DMS153 (cell line): ENCODE results near the gene RET.
"Not testable (repeated sequence)": the region's sequence is repeated elsewhere in the genome, so short reads cannot be mapped to it uniquely, and the experiment has no call there.

Source experiments
- DNase-seq: peaks from one replicate; lab custom pipeline; 2025; lab: John Stamatoyannopoulos, UW

RET gene

GRCh38 chr10:43135656-43136055, 58.8 kb downstream of the RET start:
- no peak for DNase-seq

- DNase-seq: no peak
These were observed 59.6 kb downstream of the RET start for GRCh38 chr10:43136432-43136831.

DNA sequence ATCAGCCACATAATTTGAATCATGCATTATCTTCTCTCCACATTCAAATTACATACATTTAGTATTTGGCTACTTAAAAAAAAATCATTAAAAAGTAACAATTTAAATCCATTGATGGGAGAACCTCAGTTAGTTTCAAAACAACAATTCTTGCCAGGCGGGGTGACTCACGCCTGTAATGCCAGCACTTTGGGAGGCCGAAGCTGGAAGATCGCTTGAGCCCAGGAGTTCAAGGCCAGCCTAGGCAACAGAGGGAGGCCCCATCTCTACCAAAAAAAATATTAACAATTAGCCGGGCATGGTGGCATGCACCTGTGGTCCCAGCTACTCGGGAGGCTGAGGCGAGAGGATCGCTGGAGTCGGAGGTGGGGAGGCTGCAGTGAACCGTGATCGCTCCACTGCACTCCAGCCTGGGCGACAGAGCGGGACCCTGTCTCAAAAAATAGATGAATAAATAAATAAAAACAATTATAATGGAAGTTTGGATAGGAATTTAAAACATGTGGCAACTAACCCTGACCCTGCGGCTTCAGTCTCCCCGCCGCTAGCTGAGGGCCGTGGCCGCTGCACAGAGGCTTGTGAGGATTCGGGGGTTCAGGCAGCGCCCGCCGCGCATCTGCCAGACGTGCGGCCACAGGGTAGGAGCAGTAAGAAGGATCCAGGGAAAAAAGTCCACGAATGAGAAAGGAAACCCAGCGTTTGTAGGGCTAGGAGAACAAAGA, 60.3 kb downstream of the RET start:
- DNase-seq: no peak

GRCh38 chr10:43137717-43138020, 60.8 kb downstream of the RET start:
- DNase-seq: no peak

GRCh38 chr10:43138021-43138756, 61.3 kb downstream of the RET start, which contains the start of gene CSGALNACT2:
CSGALNACT2 (plus strand) TSS chr10:43138445; CDS start chr10:43155150, 16,705 bp downstream.
- peak; percentile 76 for DNase-seq

GRCh38 chr10:43138757-43139241, 61.9 kb downstream of the RET start:
- no peak for DNase-seq

- DNase-seq: no peak
These were observed 64.6 kb downstream of the RET start for GRCh38 chr10:43141421-43141820.

DNA sequence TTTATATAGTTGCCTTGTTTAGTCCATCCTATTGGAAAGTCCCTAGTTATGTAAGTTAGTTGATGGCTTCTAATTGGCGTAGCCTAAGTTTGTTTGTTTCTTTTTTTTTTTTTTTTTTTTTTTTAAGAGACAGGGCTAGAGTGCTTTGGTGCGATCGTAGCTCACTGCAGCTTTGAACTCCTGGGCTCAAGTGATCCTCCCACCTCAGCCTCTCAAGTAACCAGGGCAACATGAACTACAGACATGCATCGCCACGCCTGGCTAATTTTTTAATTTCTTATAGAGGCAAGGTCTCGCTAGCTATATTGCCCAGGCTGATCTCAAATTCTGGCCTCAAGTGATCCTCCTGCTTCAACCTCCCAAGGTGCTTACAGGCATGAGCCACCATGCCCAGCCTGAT, 68.4 kb downstream of the RET start:
- no peak for DNase-seq

DNA sequence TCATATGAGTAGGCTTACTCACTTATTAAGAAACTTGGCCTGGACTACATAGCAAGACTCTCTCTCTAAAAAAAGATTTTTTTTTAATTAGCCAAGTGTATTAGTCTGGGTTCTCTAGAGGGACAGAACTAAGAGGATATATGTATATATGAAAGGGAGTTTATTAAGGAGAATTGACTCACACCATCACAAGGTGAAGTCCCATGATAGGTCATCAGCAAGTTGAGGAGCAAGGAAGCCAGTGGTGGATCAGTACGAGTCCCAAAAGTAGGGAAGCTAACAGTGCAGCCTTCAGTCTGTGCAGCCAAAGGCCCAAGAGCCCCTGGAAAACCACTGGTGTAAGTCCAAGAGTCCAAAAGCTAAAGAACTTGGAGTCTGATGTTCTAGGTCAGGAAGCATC, 69.1 kb downstream of the RET start:
- not testable (repeated sequence) for DNase-seq

- no peak for DNase-seq
These were observed 74.5 kb downstream of the RET start for GRCh38 chr10:43151371-43151770.

GRCh38 chr10:43153901-43154300, 77.0 kb downstream of the RET start:
- no peak for DNase-seq

- DNase-seq: no peak
These were observed 78.4 kb downstream of the RET start for GRCh38 chr10:43155221-43155620.

DNA sequence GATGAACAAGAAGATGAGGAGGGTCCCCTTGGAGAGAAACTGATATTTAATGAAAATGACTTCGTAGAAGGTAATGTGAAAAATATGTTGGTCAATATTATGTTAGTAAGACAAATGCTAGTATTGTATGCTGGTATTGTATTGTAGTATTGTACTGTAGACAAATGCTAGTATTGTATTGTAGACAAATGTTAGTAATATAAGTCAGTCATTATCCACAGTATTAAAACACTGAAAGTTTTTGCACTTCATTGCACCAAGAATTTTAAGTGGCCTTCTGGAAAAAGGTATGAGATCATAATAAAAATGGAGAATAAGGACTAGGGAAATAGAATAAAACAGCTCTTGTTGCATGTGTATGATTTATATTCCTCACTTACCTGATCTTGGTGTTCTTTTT, 78.9 kb downstream of the RET start:
- DNase-seq: no peak

DNA sequence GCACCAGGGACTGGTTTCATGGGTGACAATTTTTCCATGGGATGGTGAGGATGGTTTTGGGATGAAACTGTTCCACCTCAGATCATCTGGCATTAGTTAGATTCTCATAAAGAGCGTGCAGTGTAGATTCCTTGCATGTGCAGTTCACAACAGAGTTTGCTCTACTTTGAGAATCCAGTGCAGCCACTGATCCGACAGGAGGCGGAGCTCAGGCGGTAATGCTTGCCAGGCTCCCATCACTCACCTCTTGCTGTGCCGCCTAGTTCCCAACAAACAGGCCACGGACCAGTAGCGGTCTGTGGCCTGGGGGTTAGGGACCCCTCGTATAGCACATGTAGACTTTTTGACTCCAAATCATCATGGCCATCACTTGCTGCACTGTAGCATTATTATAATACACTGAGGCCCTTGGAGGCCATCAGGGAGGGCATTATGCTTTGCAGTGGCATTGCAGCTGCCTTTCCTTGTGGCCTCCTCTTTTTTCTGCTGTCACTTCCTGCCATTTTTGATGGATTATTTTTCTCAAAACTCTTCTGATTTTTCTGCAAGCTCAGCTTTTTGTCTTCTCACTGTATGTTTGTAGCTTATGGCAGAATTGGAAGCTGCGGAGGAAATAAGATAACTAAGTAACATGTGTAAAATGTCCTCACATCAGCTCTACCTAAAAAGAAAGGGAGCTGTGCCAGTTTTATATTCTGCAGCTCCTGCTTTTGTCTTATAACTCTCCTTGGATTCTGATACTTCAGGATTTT, 79.9 kb downstream of the RET start:
- DNase-seq: no peak

DNA sequence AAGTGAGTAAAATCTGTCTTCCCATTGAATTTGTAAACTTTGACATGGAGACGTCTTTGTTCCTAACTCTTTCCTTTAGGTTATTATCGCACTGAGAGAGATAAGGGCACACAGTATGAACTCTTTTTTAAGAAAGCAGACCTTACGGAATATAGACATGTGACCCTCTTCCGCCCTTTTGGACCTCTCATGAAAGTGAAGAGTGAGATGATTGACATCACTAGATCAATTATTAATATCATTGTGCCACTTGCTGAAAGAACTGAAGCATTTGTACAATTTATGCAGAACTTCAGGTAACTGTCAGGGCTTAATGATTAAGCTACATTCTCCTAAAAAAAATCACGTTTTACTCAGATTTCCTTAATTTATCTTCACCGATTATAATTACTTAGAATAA, 81.8 kb downstream of the RET start:
- DNase-seq: no peak

DNA sequence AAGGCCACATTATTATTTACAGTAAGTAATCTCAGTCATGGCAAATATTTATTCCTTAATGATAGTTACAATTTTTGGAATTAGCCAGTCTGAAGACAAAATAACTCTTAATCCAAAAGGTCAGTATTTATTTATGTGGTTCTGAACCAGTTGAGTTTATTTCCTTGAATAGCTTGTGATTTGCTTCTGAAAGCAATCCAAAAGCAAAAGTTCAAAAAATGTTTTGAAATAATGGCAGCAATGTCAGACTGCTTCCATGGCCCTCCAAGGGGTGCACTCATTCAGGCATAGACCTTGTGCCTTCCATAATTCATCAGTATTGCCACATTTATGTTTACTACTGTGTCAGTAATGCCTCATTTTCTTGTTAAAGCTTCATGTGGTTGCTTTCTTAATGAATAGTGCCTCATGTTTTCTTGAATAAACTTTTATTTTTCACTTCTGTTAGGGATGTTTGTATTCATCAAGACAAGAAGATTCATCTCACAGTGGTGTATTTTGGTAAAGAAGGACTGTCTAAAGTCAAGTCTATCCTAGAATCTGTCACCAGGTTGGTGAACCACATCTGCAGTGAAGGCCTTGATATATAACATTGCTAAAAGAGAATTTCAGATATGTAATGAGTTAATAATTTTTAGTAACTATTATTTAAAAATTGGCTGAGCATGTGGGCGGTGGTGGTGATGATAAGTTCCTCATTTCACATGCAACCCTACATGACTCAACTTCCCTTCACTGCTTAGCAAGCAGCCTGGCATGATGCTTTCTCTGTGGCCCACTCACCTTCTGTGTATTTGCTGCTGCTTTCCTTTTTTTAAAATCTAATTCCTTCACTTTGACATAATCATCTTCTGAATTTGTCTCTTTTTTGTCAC, 83.4 kb downstream of the RET start:
- no peak for DNase-seq

GRCh38 chr10:43160921-43161255, 84.0 kb downstream of the RET start:
- DNase-seq: no peak

DNA sequence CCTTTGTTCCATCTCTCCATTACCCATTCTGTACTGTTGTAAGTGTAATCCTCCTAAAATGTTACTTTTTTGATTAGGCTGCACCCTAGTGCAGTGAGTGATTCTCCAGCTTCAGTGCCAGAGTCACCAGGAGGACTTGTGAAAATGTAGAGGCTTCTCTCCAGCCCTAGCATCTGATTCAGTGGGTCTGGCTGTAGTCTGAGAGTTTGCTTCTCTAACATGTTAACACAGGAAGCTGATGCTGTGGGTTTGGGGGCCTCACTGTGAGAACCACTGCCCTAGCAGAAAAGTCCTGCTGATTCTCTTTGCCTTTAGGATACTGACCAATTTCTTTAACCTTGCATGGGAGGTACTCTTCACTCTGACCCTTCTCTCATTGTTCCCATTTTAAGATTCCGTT, 85.7 kb downstream of the RET start:
- no peak for DNase-seq

GRCh38 chr10:43166207-43166879, 89.5 kb downstream of the RET start:
- DNase-seq: peak; percentile 32

GRCh38 chr10:43166880-43167497, 90.1 kb downstream of the RET start:
- peak; percentile 46 for DNase-seq

GRCh38 chr10:43167498-43167889, 90.6 kb downstream of the RET start:
- no peak for DNase-seq
